ENCODE measurements around the gene BSND. TPM values are rescaled to one million over a fixed set of nuclear protein-coding genes. Genes with fewer than 3 reads are reported as not detected.

The BSND gene
- total RNA-seq, 2 experiments from 2014 or later, result not detected

- no peak for DNase-seq
- H3K4me1 Mint-ChIP-seq, result no peaks in the 10 kb centered on the region
- POLR2A ChIA-PET, result no interaction called here
- no peaks in the 10 kb centered on the region for H3K36me3 Mint-ChIP-seq
- no peaks in the 10 kb centered on the region for H3K9me3 Mint-ChIP-seq
- no peaks in the 10 kb centered on the region for H3K27me3 Mint-ChIP-seq
- H3K4me3 Mint-ChIP-seq, result no peak overlapping the region
- no peak overlapping the region for H3K27ac Mint-ChIP-seq
- no peak for ATAC-seq (ENCODE audit: low read depth)
Observed at GRCh38 chr1:55054396-55054795, 55.7 kb downstream of the BSND start.

DNA sequence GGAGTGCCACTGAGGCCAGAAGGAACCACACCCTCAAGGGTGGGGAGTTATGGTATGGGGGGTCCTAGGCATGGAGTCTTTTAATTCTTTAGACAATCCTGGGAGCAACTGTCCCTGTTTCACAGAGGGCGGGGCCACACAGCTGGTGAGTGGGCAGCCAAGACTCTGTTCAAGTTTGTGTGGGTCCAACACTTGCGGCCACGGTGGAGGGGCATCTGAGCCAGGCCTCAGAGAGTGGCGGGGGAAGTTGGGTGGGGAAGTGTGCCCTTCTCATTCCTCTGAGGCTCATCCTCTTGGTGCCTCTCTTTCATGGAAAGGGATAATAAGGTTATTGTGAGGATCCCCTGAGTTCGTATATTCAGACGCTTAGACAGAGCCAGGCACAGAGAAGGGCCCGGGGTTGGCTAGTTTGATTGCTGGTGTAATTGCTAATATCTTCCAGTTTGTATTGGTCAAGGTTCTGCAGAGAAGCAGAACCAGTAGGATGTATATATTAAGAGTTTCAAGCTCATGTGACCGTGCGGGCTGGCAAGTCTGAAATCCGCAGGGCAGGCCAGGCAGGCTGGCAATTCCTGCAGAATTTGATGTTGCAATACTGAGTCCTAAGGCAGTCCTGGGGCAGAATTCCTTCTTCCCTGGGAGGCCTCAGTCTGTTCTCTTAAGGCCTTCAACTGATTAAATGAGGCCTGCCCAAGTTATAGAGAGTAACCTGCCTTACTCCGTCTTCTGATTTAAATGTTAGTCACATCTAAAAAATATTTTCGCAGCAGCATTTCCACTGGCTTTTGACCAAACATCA is 56.5 kb downstream of the BSND start:
- Mint-ChIP-seq H3K4me3 (no peak overlapping the region), H3K27me3 (no peaks in the 10 kb centered on the region), H3K36me3 (no peaks in the 10 kb centered on the region), H3K9me3 (no peaks in the 10 kb centered on the region), H3K4me1 (peaks cover 3% of the 10 kb centered on the region), H3K27ac (no peak overlapping the region)
- ATAC-seq (ENCODE audit: low read depth) (no peak), DNase-seq (no peak)
- POLR2A ChIA-PET, result no interaction called here

DNA sequence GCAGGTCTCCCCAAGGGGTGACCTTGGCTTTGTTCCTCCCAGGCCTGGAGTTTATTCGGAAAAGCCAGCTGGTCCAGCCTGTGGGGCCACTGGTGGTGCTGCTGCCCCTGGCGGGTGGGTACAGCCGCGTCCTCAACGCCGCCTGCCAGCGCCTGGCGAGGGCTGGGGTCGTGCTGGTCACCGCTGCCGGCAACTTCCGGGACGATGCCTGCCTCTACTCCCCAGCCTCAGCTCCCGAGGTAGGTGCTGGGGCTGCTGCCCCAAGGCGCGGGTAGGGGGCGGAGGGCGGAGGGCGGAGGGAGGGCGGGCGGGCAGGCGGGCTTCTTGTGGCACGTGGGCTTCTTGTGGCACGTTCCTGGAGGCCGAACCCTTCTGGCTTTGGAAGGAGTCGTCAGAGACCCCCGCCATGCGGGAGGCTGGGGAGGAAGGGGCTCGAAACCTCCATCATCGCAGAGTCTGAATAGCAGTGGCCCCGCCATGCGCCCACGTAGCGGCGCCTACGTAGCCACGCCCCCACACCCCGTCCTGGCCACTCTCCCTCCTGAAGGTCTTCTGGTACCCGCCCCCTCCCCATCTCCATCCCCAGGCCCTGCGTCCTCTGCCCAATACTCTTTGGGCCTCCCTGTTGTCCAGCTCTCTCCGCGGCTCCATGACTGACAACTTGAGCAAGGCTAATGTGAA is 57.4 kb downstream of the BSND start:
- Mint-ChIP-seq H3K9me3 (no peaks in the 10 kb centered on the region), H3K27me3 (no peaks in the 10 kb centered on the region), H3K4me1 (peaks cover 4% of the 10 kb centered on the region), H3K27ac (no peak overlapping the region), H3K4me3 (peak overlapping the region; percentile 22), H3K36me3 (no peaks in the 10 kb centered on the region)
- POLR2A ChIA-PET, result no interaction called here
- no peak for DNase-seq
- no peak for ATAC-seq (ENCODE audit: low read depth)

GRCh38 chr1:55056632-55056992 is 57.9 kb downstream of the BSND start:
- DNase-seq (no peak), ATAC-seq (ENCODE audit: low read depth) (no peak)

GRCh38 chr1:55057270-55057955 is 58.7 kb downstream of the BSND start:
- POLR2A ChIA-PET, result no interaction called here

More at GRCh38 chr1:55056632-55056992, 57.9 kb downstream of the BSND start:
- Mint-ChIP-seq H3K4me3 (peak overlapping the region; percentile 22), H3K27me3 (no peaks in the 10 kb centered on the region), H3K4me1 (peaks cover 4% of the 10 kb centered on the region), H3K9me3 (no peaks in the 10 kb centered on the region), H3K36me3 (no peaks in the 10 kb centered on the region), H3K27ac (no peak overlapping the region)
- POLR2A ChIA-PET, result no interaction called here

DNA sequence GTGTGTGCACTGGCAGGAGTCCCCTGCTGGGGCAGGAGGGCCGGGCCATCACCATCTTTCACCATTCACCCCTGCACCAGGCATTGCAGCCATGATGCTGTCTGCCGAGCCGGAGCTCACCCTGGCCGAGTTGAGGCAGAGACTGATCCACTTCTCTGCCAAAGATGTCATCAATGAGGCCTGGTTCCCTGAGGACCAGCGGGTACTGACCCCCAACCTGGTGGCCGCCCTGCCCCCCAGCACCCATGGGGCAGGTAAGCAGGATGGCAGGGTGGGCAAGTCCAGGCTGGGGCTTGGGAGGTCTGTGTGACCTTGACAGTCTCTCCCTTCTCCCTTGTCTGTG is 59.2 kb downstream of the BSND start:
- Mint-ChIP-seq H3K4me3 (no peak overlapping the region), H3K9me3 (no peaks in the 10 kb centered on the region), H3K36me3 (no peaks in the 10 kb centered on the region), H3K27ac (no peak overlapping the region), H3K4me1 (peaks cover 4% of the 10 kb centered on the region), H3K27me3 (no peaks in the 10 kb centered on the region)
- ATAC-seq (ENCODE audit: low read depth) (no peak), DNase-seq (no peak)
- POLR2A ChIA-PET, result no interaction called here

More at GRCh38 chr1:55057270-55057955, 58.7 kb downstream of the BSND start:
- H3K27ac Mint-ChIP-seq, result no peak overlapping the region
- H3K9me3 Mint-ChIP-seq, result no peaks in the 10 kb centered on the region
- DNase-seq (no peak), ATAC-seq (ENCODE audit: low read depth) (no peak)
- H3K36me3 Mint-ChIP-seq, result no peaks in the 10 kb centered on the region
- H3K4me1 Mint-ChIP-seq, result peaks cover 4% of the 10 kb centered on the region
- no peak overlapping the region for H3K4me3 Mint-ChIP-seq
- H3K27me3 Mint-ChIP-seq, result no peaks in the 10 kb centered on the region

DNA sequence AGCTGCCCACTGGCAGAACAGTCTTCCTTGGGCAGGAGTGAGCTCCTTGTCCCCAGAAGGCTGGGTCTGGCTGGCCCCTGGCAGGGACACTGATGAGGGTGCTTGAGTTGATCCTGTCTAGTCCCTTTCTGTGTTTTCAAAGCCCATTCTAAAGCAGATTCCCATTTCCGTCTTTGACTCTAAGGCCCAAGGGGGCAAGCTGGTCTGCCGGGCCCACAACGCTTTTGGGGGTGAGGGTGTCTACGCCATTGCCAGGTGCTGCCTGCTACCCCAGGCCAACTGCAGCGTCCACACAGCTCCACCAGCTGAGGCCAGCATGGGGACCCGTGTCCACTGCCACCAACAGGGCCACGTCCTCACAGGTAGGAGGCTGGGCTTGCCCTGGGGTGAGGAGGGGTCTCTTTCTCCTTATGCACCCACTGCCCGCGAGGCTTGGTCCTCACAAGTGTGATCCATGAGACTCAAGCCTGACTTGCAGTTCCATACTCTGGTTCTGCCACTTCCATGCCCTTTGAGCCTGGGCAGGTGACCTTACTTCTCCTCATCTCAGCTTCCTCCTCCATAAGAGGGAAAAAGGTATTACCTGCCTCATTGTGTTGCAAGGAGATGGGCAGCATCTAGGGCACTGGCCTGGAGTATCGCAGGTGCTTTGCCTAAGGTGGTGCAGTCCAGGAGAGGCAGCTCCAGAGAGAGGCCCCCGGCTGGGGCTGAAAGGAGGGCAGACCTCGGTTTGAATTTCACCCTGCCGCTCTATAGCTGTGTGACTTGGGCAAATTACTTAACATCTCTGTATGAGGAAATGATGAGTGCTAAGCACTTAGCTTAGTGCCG is 60.8 kb downstream of the BSND start:
- Mint-ChIP-seq H3K27ac (no peak overlapping the region), H3K27me3 (no peaks in the 10 kb centered on the region), H3K9me3 (no peaks in the 10 kb centered on the region), H3K36me3 (no peaks in the 10 kb centered on the region), H3K4me3 (no peak overlapping the region), H3K4me1 (peaks cover 4% of the 10 kb centered on the region)
- ATAC-seq (ENCODE audit: low read depth), result no peak
- DNase-seq, result no peak
- POLR2A ChIA-PET, result no interaction called here

DNA sequence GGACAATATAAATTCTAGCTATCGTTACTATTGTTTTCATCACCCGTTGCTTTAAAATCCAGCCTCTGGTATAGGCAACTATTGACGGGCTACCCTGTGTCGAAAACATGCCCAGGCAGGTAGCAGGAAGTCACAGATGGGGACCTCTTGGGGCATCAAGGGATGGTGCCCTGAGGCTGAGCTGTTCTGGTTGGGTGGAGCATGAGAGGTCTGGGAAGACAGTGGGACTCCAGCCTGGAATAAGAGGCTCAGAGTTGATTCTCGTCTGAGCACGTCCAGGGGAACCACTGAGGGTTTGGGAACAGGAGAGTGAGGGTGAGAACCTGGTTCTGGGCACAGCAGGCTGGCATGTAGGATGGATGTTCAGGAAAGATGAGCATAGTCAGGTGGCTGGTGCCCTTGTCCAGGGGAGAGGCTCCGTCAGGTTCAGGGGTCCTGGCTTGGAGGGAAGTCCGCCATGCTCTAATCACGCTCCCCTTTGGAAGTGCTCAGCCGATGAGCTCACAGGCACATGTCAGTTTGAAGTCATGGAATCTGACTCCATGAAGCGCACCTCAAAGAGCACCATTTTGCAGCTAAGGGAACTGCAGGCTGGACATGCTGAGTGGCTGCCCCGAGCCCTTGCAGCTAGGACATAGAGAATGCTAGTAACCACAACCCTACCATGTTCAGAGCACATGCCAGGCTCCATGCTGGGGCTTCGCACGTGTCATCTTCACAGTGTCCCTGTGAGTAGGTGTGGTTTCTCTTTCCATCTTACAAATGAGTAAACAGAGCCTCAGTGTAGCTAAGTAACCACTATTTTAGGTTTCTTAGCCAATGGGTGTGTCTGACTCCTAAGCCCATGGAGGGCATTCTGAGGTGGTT is 61.6 kb downstream of the BSND start:
- H3K4me3 Mint-ChIP-seq, result no peak overlapping the region
- H3K9me3 Mint-ChIP-seq, result no peaks in the 10 kb centered on the region
- DNase-seq (no peak), ATAC-seq (ENCODE audit: low read depth) (peak; percentile 28)
- POLR2A ChIA-PET, result no interaction called here
- no peaks in the 10 kb centered on the region for H3K27me3 Mint-ChIP-seq
- no peak overlapping the region for H3K27ac Mint-ChIP-seq
- H3K4me1 Mint-ChIP-seq, result peaks cover 4% of the 10 kb centered on the region
- H3K36me3 Mint-ChIP-seq, result no peaks in the 10 kb centered on the region

DNA sequence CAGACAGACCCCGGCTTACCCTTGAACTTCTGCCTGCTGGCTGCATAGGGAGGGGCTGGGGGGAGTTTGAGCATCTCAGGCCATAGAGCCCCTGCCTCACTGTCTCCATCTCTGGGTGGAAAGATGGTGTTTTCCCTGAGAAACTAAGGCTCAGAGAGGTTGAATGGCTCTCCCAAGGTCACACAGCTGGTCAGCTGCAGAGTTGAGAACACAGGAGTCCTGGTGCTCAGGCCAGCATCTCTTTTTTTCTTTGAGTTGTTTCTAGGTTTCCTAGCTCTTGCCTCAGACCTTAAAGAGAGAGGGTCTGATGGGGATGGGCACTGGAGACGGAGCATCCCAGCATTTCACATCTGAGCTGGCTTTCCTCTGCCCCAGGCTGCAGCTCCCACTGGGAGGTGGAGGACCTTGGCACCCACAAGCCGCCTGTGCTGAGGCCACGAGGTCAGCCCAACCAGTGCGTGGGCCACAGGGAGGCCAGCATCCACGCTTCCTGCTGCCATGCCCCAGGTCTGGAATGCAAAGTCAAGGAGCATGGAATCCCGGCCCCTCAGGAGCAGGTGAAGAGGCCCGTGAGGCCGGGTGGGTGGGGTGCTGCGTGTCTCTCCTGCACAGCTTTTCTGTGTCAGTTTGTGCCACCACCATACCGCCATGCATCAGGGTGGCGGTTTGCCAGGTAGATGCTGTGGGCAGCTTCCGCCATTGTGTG is 62.4 kb downstream of the BSND start:
- no peak for DNase-seq
- no peaks in the 10 kb centered on the region for H3K9me3 Mint-ChIP-seq
- POLR2A ChIA-PET, result no interaction called here
- no peaks in the 10 kb centered on the region for H3K27me3 Mint-ChIP-seq
- peaks cover 4% of the 10 kb centered on the region for H3K4me1 Mint-ChIP-seq
- no peak overlapping the region for H3K27ac Mint-ChIP-seq
- no peak for ATAC-seq (ENCODE audit: low read depth)
- no peak overlapping the region for H3K4me3 Mint-ChIP-seq
- no peaks in the 10 kb centered on the region for H3K36me3 Mint-ChIP-seq

Other genes starting within 250 kb of the BSND start
- 1 to 10 TPM; 3.9 to 4.3 TPM for gene PARS2, start 234.4 kb upstream of the BSND start, total RNA-seq
- 10 to 100 TPM in 1 of 2 experiments, 1 to 10 TPM in 1; 9.0 to 10.1 TPM for gene TTC22, start 197.6 kb upstream of the BSND start, total RNA-seq
- gene DHCR24, start 111.7 kb upstream of the BSND start, total RNA-seq, result 10 to 100 TPM; 55.9 to 60.8 TPM
- gene TMEM61, start 18.3 kb upstream of the BSND start, total RNA-seq, result not detected
- not detected for gene PCSK9, start 40.6 kb downstream of the BSND start, total RNA-seq
- 10 to 100 TPM; 53.8 to 63.7 TPM for gene USP24, start 216.4 kb downstream of the BSND start, total RNA-seq

Measured in activated naive CD8-positive, alpha-beta T cell treated with anti-CD3 and anti-CD28 coated beads, Interleukin-2, amount 10 ng/mL, durations not matched to agents 7 days and 5 days (primary cell).